PC-3 (cell line): ENCODE results near the gene HOXD12. TPM values are rescaled to one million over a fixed set of nuclear protein-coding genes. Genes with fewer than 3 reads are reported as not detected.

ENCODE experiments used
- ATAC-seq: fragments of 200-7000 bp; cut with Tn5 transposase; 2 replicates; pipeline ENCODE4 v1.9.1; 2020; ENCODE audit warnings: mild to moderate bottlenecking, moderate library complexity
- BruUV-seq: library from RNA; stranded (reverse); fragments of 400-500 nt; replicated peaks from 2 replicates; lab custom pipeline; 2021; lab: Mats Ljungman, UMichigan
- CTCF ChIA-PET: fragments of 300-600 bp; sonication (Branson Sonifier 250); formaldehyde crosslinking; loops from one replicate; lab custom pipeline; 2022; ENCODE audit warnings: antibody characterized with exemption; lab: Charles Lee
- POLR2A ChIA-PET: fragments of 300-600 bp; sonication (Branson Sonifier 250); formaldehyde crosslinking; loops from one replicate; lab custom pipeline; 2022; ENCODE audit warnings: antibody characterized with exemption; ENCODE audit not compliant: unreplicated experiment; lab: Charles Lee
- DNase-seq: peaks from one replicate; pipeline ENCODE4 v3.0.0-alpha.2; 2015
- H2AFZ ChIP-seq: fragments of 300-600 bp; sonication (generic); 2 replicates; pipeline ENCODE4 v1.6.0; 2016; ENCODE audit warnings: antibody characterized with exemption, low read length
- H3F3A ChIP-seq: fragments of 300-600 bp; sonication (generic); one replicate; pipeline ENCODE4 v1.6.0; 2017; ENCODE audit warnings: antibody characterized with exemption, low read length, control low read depth, mild to moderate bottlenecking; ENCODE audit not compliant: unreplicated experiment
- H3K27ac ChIP-seq: fragments of 300-600 bp; sonication (generic); 2 replicates; pipeline ENCODE4 v1.5.1; 2016; ENCODE audit warnings: mild to moderate bottlenecking, low read length
- H3K27me3 ChIP-seq: fragments of 300-600 bp; sonication (generic); 2 replicates; pipeline ENCODE4 v1.6.1; 2016; ENCODE audit warnings: low read length, mixed read lengths
- H3K36me3 ChIP-seq: fragments of 300-600 bp; sonication (generic); 2 replicates; pipeline ENCODE4 v1.6.1; 2016; ENCODE audit warnings: low read depth, mixed run types, low read length, mixed read lengths
- H3K4me1 ChIP-seq: fragments of 300-600 bp; sonication (generic); 2 replicates; pipeline ENCODE4 v1.5.1; 2016; ENCODE audit warnings: low read length; ENCODE audit not compliant: insufficient read depth
- H3K4me2 ChIP-seq: fragments of 300-600 bp; sonication (generic); 2 replicates; pipeline ENCODE4 v1.6.0; 2016; ENCODE audit warnings: low read length
- H3K4me3 ChIP-seq: fragments of 300-600 bp; sonication (generic); 2 replicates; pipeline ENCODE4 v1.5.1; 2016; ENCODE audit warnings: mild to moderate bottlenecking, low read length, mixed read lengths
- H3K79me2 ChIP-seq: fragments of 300-600 bp; sonication (generic); 2 replicates; pipeline ENCODE4 v1.6.1; 2017; ENCODE audit warnings: low read length, mixed read lengths
- H3K9ac ChIP-seq: fragments of 300-600 bp; sonication (generic); 2 replicates; pipeline ENCODE4 v1.6.0; 2016; ENCODE audit warnings: mild to moderate bottlenecking, low read length
- H3K9me2 ChIP-seq: fragments of 300-600 bp; sonication (generic); replicated peaks from 2 replicates; pipeline ENCODE4 v1.6.1; 2016; ENCODE audit warnings: mixed run types, low read length, mixed read lengths
- H3K9me3 ChIP-seq: fragments of 300-600 bp; sonication (generic); 2 replicates; pipeline ENCODE4 v1.6.1; 2016; ENCODE audit warnings: low read length, mixed read lengths
- H4K20me1 ChIP-seq: fragments of 300-600 bp; sonication (generic); 2 replicates; pipeline ENCODE4 v1.6.1; 2016; ENCODE audit warnings: low read length, mixed read lengths
- EZH2 ChIP-seq: fragments of 300-600 bp; sonication (generic); IDR thresholded peaks from one replicate; pipeline ENCODE4 v1.6.1; 2017; ENCODE audit warnings: antibody characterized with exemption, mild to moderate bottlenecking, low read length; ENCODE audit not compliant: unreplicated experiment
- EZH2phosphoT487 ChIP-seq: fragments of 300-600 bp; sonication (generic); IDR thresholded peaks from 2 replicates; pipeline ENCODE4 v1.6.1; 2018; ENCODE audit warnings: mild to moderate bottlenecking, antibody characterized with exemption, low read length, borderline replicate concordance
- intact Hi-C: fragments of 100-400 bp; cut with micrococcal nuclease; formaldehyde crosslinking; loops from 2 replicates; pipeline ENCODE4 v1.9.0; 2023
- total RNA-seq: library from RNA; depleted of rRNA; stranded (reverse); fragments of >200 nt; gene quantifications from 2 replicates; pipeline ENCODE4 v1.2.3, GENCODE V29; 2014
- TF ChIP-seq, protein P1 (sequence below): fragments of 300-600 bp; sonication (generic); conservative IDR thresholded peaks from 2 replicates; pipeline ENCODE4 v1.5.1; 2017; ENCODE audit warnings: antibody characterized with exemption, low read depth, mild to moderate bottlenecking, low read length

Gene HOXD12
- total RNA-seq, 1 experiment from 2014 or later, result not detected

DNA sequence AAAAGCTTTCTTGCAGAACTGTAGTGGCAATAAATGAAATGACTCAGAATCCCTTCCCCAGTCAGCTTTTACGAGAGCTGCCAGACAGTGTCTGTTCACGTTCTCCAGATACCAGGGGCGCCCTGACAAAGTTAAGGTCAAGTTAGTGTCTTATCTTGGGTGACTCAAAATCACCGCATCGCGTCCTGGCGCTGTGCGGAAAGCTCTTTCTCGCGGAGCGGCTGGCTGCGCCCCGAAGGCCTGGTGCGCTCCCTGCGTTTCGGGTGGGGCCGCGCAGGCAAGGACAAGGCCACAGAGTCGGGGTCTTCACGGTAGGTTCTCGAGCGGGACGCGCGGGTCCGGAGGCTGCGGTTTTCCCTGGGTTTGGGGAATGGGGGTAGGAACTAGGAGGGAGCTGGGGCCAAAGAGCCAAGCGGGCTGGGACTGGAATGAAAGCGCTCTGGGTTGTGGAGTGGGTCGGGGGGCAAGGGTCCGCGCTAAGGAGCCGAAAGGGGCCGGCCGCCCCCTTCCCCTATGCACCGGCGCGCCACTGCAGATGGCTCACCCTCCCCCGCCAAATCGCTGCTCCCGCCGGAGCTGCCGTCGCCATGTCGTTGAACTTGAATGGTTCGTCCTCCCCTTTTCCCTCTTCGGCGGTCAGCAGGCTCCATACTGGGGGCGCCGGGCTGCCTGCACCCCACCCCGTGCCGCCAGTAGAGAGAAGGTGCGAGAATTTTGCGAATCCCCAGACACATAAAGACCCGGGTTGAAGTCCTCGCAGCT, 4.9 kb downstream of the HOXD12 start:
- Histone ChIP-seq H3K79me2 (no peaks in the 10 kb centered on the region), H3K9me2 (no peaks in the 10 kb centered on the region), H3K4me1 (peaks cover 10% of the 10 kb centered on the region), H3K36me3 (no peaks in the 10 kb centered on the region), H3K4me3 (no peak overlapping the region), H2AFZ (no peak overlapping the region), H3K27me3 (peaks cover 15% of the 10 kb centered on the region), H3K27ac (no peak overlapping the region), H3K9ac (no peak overlapping the region), H3K9me3 (no peaks in the 10 kb centered on the region), H3K4me2 (peak overlapping the region; percentile 56), H3F3A (no peaks in the 10 kb centered on the region), H4K20me1 (no peaks in the 10 kb centered on the region)
- ChIA-PET CTCF (no interaction called here), POLR2A (no interaction called here)
- no TSS peak for BruUV-seq
- DNase-seq, result peak; percentile 59
- peak; percentile 65 for ATAC-seq
- intact Hi-C loops, result no loop called here
- TF ChIP-seq EZH2phosphoT487, result no peak
- no peak for TF ChIP-seq EZH2
- TF ChIP-seq, protein P1, sequence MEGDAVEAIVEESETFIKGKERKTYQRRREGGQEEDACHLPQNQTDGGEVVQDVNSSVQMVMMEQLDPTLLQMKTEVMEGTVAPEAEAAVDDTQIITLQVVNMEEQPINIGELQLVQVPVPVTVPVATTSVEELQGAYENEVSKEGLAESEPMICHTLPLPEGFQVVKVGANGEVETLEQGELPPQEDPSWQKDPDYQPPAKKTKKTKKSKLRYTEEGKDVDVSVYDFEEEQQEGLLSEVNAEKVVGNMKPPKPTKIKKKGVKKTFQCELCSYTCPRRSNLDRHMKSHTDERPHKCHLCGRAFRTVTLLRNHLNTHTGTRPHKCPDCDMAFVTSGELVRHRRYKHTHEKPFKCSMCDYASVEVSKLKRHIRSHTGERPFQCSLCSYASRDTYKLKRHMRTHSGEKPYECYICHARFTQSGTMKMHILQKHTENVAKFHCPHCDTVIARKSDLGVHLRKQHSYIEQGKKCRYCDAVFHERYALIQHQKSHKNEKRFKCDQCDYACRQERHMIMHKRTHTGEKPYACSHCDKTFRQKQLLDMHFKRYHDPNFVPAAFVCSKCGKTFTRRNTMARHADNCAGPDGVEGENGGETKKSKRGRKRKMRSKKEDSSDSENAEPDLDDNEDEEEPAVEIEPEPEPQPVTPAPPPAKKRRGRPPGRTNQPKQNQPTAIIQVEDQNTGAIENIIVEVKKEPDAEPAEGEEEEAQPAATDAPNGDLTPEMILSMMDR, result no peak

DNA sequence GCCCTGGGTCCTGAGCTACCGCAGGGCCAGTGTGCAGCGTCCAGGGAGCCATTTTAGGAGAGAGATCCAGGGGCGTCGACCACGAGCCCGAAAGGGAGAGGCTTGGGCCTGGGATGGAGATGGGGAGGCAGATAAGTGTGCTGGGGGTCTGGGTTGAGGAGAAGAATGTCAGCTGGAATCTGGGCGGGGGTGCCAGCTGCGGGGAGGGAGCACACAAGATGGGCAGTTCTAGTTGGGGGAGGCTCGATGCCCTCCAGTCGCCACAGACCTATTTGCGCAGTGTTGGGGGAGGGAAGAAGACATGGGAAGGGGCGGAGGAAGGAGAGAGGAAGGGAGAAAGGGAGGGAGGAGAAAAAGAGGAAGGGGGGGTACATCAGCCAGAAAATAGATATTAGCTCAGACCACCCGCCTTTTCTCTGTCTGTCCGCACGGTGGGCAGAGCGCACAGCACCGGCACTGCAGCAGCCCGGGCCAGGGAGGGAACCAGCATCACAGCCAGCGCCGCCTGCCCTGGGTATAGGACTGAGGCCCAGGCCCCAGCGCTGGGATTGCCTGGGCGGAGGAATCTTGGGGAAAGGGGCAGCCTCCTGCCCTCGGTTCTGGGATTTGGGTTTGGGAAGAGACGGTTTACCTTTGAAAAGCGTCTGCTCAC, 5.6 kb downstream of the HOXD12 start:
- no peaks in the 10 kb centered on the region for H3K79me2 ChIP-seq
- H3K4me2 ChIP-seq, result no peak overlapping the region
- ChIA-PET CTCF (no interaction called here), POLR2A (no interaction called here)
- DNase-seq, result no peak
- peaks cover 10% of the 10 kb centered on the region for H3K4me1 ChIP-seq
- H2AFZ ChIP-seq, result no peak overlapping the region
- no peaks in the 10 kb centered on the region for H3K36me3 ChIP-seq
- no peaks in the 10 kb centered on the region for H3K9me3 ChIP-seq
- peaks cover 19% of the 10 kb centered on the region for H3K27me3 ChIP-seq
- H3K9ac ChIP-seq, result no peak overlapping the region
- TF ChIP-seq, protein P1, result no peak
- TF ChIP-seq EZH2 (no peak), EZH2phosphoT487 (no peak)
- H3K27ac ChIP-seq, result no peak overlapping the region
- intact Hi-C loops, result no loop called here
- H3K4me3 ChIP-seq, result no peak overlapping the region
- no peak for ATAC-seq
- no peaks in the 10 kb centered on the region for H3F3A ChIP-seq
- no TSS peak for BruUV-seq
- no peaks in the 10 kb centered on the region for H4K20me1 ChIP-seq
- no peaks in the 10 kb centered on the region for H3K9me2 ChIP-seq
